HCT116 (cell line): ENCODE measurements around the gene BAIAP2. TPM values are rescaled to one million over a fixed set of nuclear protein-coding genes. Genes with fewer than 3 reads are reported as not detected.

Experiments used
- ATAC-seq: fragments of 200-7000 bp; cut with Tn5 transposase; 2 replicates; pipeline ENCODE4 v1.9.1; 2020; ENCODE audit warnings: mild to moderate bottlenecking, moderate library complexity
- BruUV-seq: library from RNA; stranded (reverse); fragments of 400-500 nt; replicated peaks from 2 replicates; lab custom pipeline; 2021; lab: Mats Ljungman, UMichigan
- CTCF ChIA-PET: fragments of 300-600 bp; sonication (Branson Sonifier 250); formaldehyde crosslinking; loops from one replicate; lab custom pipeline; 2021; ENCODE audit warnings: antibody characterized with exemption; lab: Charles Lee
- POLR2A ChIA-PET: fragments of 300-600, 350-600 bp; sonication (Branson Sonifier 250); formaldehyde crosslinking; loops from one replicate; lab custom pipeline; 2021; ENCODE audit warnings: antibody characterized with exemption; lab: Charles Lee
- RAD21 ChIA-PET, 2 experiments: fragments of 300-600 bp; sonication (Branson Sonifier 250); formaldehyde crosslinking; loops; one replicate each; lab custom pipeline; 2023; ENCODE audit warnings: low total read pairs in 2 of 2; ENCODE audit not compliant: uncharacterized antibody in 2 of 2, unreplicated experiment in 2 of 2, low non-redundant PET in 1 of 2; lab: Charles Lee
- DNase-seq: peaks from one replicate; pipeline ENCODE4 v3.0.0-alpha.2; 2010; ENCODE audit warnings: low read depth, low spot score
- H2AFZ ChIP-seq: fragments of 200-600 bp; shearing (Covaris generic), sonication (generic); 2 replicates; pipeline ENCODE4 v1.6.1; 2017; ENCODE audit warnings: low read depth, mixed run types, mixed read lengths, antibody characterized with exemption, low read length; ENCODE audit not compliant: poor library complexity, severe bottlenecking
- H3K27ac ChIP-seq: 2 replicates; pipeline ENCODE4 v1.5.1; 2012; ENCODE audit warnings: low read depth, low read length
- H3K27me3 ChIP-seq: fragments of 200-600 bp; sonication (generic); 2 replicates; pipeline ENCODE4 v1.6.1; 2016; ENCODE audit warnings: mixed run types, low read length, mixed read lengths; ENCODE audit not compliant: insufficient read depth
- H3K36me3 ChIP-seq, 2 experiments: fragments of 200-500 bp in 1 of 2; fragments of 200-600 bp in 1 of 2; sonication (Bioruptor generic) in 1 of 2; sonication (generic) in 1 of 2; 2 replicates each; pipeline versions ENCODE4 v1.5.1 to v1.6.1; 2014 to 2016; ENCODE audit warnings: low read length in 2 of 2, inconsistent platforms in 1 of 2, mixed read lengths in 1 of 2, mixed run types in 1 of 2; ENCODE audit not compliant: insufficient read depth in 2 of 2, control insufficient read depth in 1 of 2
- H3K4me1 ChIP-seq, 2 experiments: fragments of 200-600 bp in 1 of 2; sonication (generic) in 1 of 2; 2 replicates each; pipeline versions ENCODE4 v1.5.1 to v1.6.1; 2012 to 2017; ENCODE audit warnings: low read length in 2 of 2, inconsistent platforms in 1 of 2, mild to moderate bottlenecking in 1 of 2, mixed read lengths in 1 of 2, mixed run types in 1 of 2, moderate library complexity in 1 of 2; ENCODE audit not compliant: insufficient read depth in 2 of 2, control insufficient read depth in 1 of 2
- H3K4me2 ChIP-seq: fragments of 200-600 bp; sonication (generic); 2 replicates; pipeline ENCODE4 v1.6.1; 2017; ENCODE audit warnings: mixed run types, low read length, mixed read lengths
- H3K4me3 ChIP-seq, 2 experiments: fragments of 200-600 bp in 1 of 2; sonication (generic) in 1 of 2; replicated peaks in 1 of 2; 2 replicates each; pipeline ENCODE4 v1.5.1; 2011 to 2016; ENCODE audit warnings: low read length in 2 of 2, control low read depth in 1 of 2, low read depth in 1 of 2, mild to moderate bottlenecking in 1 of 2, mixed read lengths in 1 of 2, mixed run types in 1 of 2
- H3K79me2 ChIP-seq: fragments of 200-600 bp; sonication (generic); 2 replicates; pipeline ENCODE4 v1.6.1; 2017; ENCODE audit warnings: mild to moderate bottlenecking, mixed run types, low read length, moderate library complexity, mixed read lengths; ENCODE audit not compliant: insufficient read depth
- H3K9ac ChIP-seq: fragments of 200-600 bp; sonication (generic); 2 replicates; pipeline ENCODE4 v1.6.1; 2016; ENCODE audit warnings: low read length, mixed read lengths
- H3K9me2 ChIP-seq: fragments of 200-600 bp; sonication (generic), shearing (Covaris generic); 2 replicates; pipeline ENCODE4 v1.6.1; 2017; ENCODE audit warnings: mixed run types, mild to moderate bottlenecking, moderate library complexity; ENCODE audit not compliant: insufficient read depth
- H3K9me3 ChIP-seq, 2 experiments: fragments of 200-500 bp in 1 of 2; fragments of 200-600 bp in 1 of 2; sonication (Bioruptor generic) in 1 of 2; sonication (generic) in 1 of 2; 2 replicates each; pipeline ENCODE4 v1.6.1; 2014 to 2017; ENCODE audit warnings: low read length in 2 of 2, mixed read lengths in 2 of 2, inconsistent platforms in 1 of 2, low read depth in 1 of 2, mild to moderate bottlenecking in 1 of 2, mixed run types in 1 of 2, moderate library complexity in 1 of 2; ENCODE audit not compliant: control insufficient read depth in 1 of 2, insufficient read depth in 1 of 2
- H4K20me1 ChIP-seq: fragments of 200-600 bp; sonication (generic), shearing (Covaris generic); 2 replicates; pipeline ENCODE4 v1.6.1; 2017; ENCODE audit warnings: mixed run types, mild to moderate bottlenecking, moderate library complexity; ENCODE audit not compliant: insufficient read depth
- CEBPB ChIP-seq: IDR thresholded peaks from 2 replicates; pipeline ENCODE4 v1.6.1; 2012; ENCODE audit warnings: low read depth
- ELF1 ChIP-seq: IDR thresholded peaks from 2 replicates; pipeline ENCODE4 v1.6.1; 2012; ENCODE audit warnings: low read depth, borderline replicate concordance
- EZH2phosphoT487 ChIP-seq: fragments of 200-600 bp; IDR thresholded peaks from 2 replicates; pipeline ENCODE4 v1.6.1; 2018; ENCODE audit warnings: antibody characterized with exemption, borderline replicate concordance
- FOSL1 ChIP-seq: IDR thresholded peaks from 2 replicates; pipeline ENCODE4 v1.6.1; 2012; ENCODE audit warnings: low read depth
- MAX ChIP-seq: IDR thresholded peaks from 2 replicates; pipeline ENCODE4 v1.6.1; 2012
- RAD21 ChIP-seq: IDR thresholded peaks from 2 replicates; pipeline ENCODE4 v1.6.1; 2012; ENCODE audit warnings: low read depth, mild to moderate bottlenecking
- REST ChIP-seq: IDR thresholded peaks from 2 replicates; pipeline ENCODE4 v1.6.1; 2012; ENCODE audit warnings: low read depth
- SIN3A ChIP-seq: IDR thresholded peaks from 2 replicates; pipeline ENCODE4 v1.6.1; 2012; ENCODE audit warnings: low read depth
- SP1 ChIP-seq: IDR thresholded peaks from 2 replicates; pipeline ENCODE4 v1.6.1; 2012; ENCODE audit warnings: low read depth
- SRF ChIP-seq: IDR thresholded peaks from 2 replicates; pipeline ENCODE4 v1.6.1; 2012; ENCODE audit warnings: low read depth
- TCF7L2 ChIP-seq: IDR thresholded peaks from 2 replicates; pipeline ENCODE4 v1.7.0; 2011; ENCODE audit warnings: borderline replicate concordance, inconsistent platforms; ENCODE audit not compliant: insufficient read depth, insufficient read length; ENCODE audit errors: extremely low read depth
- ZNF274 ChIP-seq: fragments of 200-500 bp; sonication (Bioruptor generic); IDR thresholded peaks from 2 replicates; pipeline ENCODE4 v1.6.1; 2014; ENCODE audit warnings: mild to moderate bottlenecking, low read depth, low read length, inconsistent platforms
- intact Hi-C: fragments of 100-400 bp; cut with micrococcal nuclease; formaldehyde crosslinking; loops from 2 replicates; pipeline ENCODE4 v1.10.0; 2022
- total RNA-seq: library from RNA; stranded (reverse); gene quantifications from one replicate; pipeline ENCODE4 v1.2.1, GENCODE V29; 2021; ENCODE audit not compliant: unreplicated experiment
- TF ChIP-seq, protein P1 (sequence below): IDR thresholded peaks from 2 replicates; pipeline ENCODE4 v1.6.1; 2011; ENCODE audit warnings: mild to moderate bottlenecking, low read length, moderate library complexity; ENCODE audit not compliant: insufficient replicate concordance; ENCODE audit errors: extremely low read depth

Gene BAIAP2
- total RNA-seq, 1 experiment from 2014 or later: 105 TPM

DNA sequence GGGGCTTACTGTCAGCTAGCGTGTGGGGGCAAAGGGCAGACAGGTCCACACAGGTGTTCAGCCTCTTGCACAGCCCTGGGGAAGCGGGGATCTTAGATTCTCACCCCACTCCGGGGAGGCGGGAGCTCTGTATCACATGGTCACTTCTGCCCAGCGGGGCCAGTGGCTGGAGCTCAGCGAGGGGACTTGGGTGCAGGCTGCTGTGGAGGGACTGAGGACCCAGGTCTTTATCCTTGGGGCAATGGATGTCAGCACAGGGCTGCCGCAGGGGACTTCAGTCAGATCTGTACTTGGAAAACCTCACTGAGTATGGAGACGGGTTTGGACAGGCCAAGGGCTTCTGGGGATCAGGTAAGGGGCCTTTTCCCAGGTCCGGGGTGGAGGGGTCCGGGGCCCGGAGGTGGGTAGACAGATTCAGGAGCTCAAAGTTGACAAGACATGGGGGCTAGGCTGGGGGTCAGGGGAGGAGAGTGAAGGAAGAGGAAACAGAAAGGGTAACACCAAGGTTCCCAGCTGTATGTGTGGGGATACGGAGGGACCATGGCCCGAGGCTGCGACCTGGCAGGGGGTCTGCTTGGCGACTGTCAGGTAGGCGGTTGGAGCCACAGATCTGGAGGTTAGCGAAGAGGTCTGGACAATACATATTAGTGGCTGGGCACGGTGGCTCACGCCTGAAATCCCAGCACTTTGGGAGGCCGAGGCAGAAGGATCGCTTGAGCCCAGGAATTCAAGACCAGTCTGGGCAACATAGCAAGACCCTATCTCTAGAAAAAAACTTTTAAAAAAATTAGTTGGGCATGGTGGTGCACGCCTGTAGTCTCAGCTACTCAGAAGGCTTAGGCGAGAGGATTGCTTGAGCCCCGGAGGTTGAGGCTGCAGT, 15.1 kb upstream of the BAIAP2 start:
- Histone ChIP-seq H3K9me3 (peaks cover 0 to 8% of the 10 kb centered on the region in 2 experiments; a peak in 2 of 4 replicates), H4K20me1 (no peaks in the 10 kb centered on the region), H3K36me3 (no peaks in the 10 kb centered on the region), H3K27ac (no peak overlapping the region; the same call in 1 of the 2 replicates), H3K27me3 (no peaks in the 10 kb centered on the region), H3K4me1 (peaks cover 13 to 18% of the 10 kb centered on the region in 2 experiments; a peak in 3 of 4 replicates), H3K79me2 (no peaks in the 10 kb centered on the region), H3K4me3 (no peak overlapping the region), H3K9ac (no peak overlapping the region), H3K4me2 (no peak overlapping the region), H2AFZ (no peak overlapping the region), H3K9me2 (no peaks in the 10 kb centered on the region)
- intact Hi-C loops: no loop called here
- RAD21 ChIA-PET: no interaction called here
- DNase-seq: no peak
- no TSS peak for BruUV-seq
- CTCF ChIA-PET: no interaction called here
- POLR2A ChIA-PET: no interaction called here
- ATAC-seq: no peak
- TF ChIP-seq MAX (no peak), SP1 (no peak), SRF (no peak), FOSL1 (no peak), RAD21 (no peak)

GRCh38 chr17:81020443-81020766, 14.5 kb upstream of the BAIAP2 start:
- no peak overlapping the region for H3K4me3 ChIP-seq
- ATAC-seq (no peak), DNase-seq (no peak)
- intact Hi-C loops: no loop called here
- H3K9me2 ChIP-seq: no peaks in the 10 kb centered on the region
- no peak overlapping the region for H2AFZ ChIP-seq
- no peak overlapping the region for H3K4me2 ChIP-seq
- H3K9me3 ChIP-seq: peaks cover 0 to 8% of the 10 kb centered on the region in 2 experiments; a peak in 2 of 4 replicates
- H4K20me1 ChIP-seq: no peaks in the 10 kb centered on the region
- ChIA-PET POLR2A (no interaction called here), RAD21 (no interaction called here), CTCF (no interaction called here)
- no peaks in the 10 kb centered on the region for H3K36me3 ChIP-seq
- H3K4me1 ChIP-seq: peaks cover 13 to 18% of the 10 kb centered on the region in 2 experiments; a peak in 3 of 4 replicates
- no TSS peak for BruUV-seq
- H3K27me3 ChIP-seq: no peaks in the 10 kb centered on the region
- H3K79me2 ChIP-seq: no peaks in the 10 kb centered on the region
- H3K9ac ChIP-seq: no peak overlapping the region
- no peak overlapping the region for H3K27ac ChIP-seq
- TF ChIP-seq RAD21 (no peak), ELF1 (no peak), TCF7L2 (no peak), REST (no peak), SP1 (no peak), CEBPB (no peak), SIN3A (no peak), EZH2phosphoT487 (no peak), SRF (no peak), ZNF274 (no peak)
- TF ChIP-seq, protein P1, sequence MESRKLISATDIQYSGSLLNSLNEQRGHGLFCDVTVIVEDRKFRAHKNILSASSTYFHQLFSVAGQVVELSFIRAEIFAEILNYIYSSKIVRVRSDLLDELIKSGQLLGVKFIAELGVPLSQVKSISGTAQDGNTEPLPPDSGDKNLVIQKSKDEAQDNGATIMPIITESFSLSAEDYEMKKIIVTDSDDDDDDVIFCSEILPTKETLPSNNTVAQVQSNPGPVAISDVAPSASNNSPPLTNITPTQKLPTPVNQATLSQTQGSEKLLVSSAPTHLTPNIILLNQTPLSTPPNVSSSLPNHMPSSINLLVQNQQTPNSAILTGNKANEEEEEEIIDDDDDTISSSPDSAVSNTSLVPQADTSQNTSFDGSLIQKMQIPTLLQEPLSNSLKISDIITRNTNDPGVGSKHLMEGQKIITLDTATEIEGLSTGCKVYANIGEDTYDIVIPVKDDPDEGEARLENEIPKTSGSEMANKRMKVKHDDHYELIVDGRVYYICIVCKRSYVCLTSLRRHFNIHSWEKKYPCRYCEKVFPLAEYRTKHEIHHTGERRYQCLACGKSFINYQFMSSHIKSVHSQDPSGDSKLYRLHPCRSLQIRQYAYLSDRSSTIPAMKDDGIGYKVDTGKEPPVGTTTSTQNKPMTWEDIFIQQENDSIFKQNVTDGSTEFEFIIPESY: no peak
